ENCODE measurements around the gene GNAT2. TPM values are rescaled to one million over a fixed set of nuclear protein-coding genes. Genes with fewer than 3 reads are reported as not detected.
A peak's percentile ranks its signal among the peaks of the same experiment; 100 is the strongest.

GNAT2 gene
- total RNA-seq, 4 donors from 2014 or later: not detected

DNA sequence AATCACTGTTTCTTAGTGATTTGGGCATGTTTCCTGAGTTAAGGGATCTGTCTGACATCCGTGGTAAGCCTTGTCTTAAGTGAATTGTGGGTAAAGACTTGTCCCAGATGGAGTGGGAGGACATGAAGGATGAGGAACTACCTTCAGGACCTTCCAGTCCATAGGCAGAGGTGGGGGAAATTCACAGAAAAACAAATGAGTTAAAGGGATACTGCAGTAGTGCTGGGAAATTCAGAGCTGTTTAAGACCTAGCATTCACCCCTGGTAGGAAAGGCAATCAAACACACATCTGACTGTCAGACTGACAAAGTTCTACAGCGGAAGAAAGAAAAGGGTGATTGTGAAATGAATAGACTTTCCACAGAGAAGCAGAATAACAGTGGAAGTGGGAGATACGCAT is 3.0 kb downstream of the GNAT2 start:
- no peak for ATAC-seq
- no peak overlapping the region for H3K4me3 ChIP-seq
- no peaks in the 10 kb centered on the region for H3K36me3 ChIP-seq
- no peaks in the 10 kb centered on the region for H3K9me3 ChIP-seq
- WGBS, 2 donors (ENCODE audit: low coverage in 1 of 2): 58 to 66% methylated on average over 2 to 3 of the region's 3 CpGs
- H3K27ac ChIP-seq: peak overlapping the region in 2 of 4 donors; percentile 7 to 33
- H3K4me1 ChIP-seq: peaks cover 0 to 27% (median 15%) of the 10 kb centered on the region in 3 donors
- H3K27me3 ChIP-seq: no peaks in the 10 kb centered on the region
- TF ChIP-seq EP300 (IDR thresholded peaks at IDR 0.05): no peak
- no peak for TF ChIP-seq POLR2A (IDR thresholded peaks at IDR 0.05)
- no peak for TF ChIP-seq CTCF (IDR thresholded peaks at IDR 0.05)
- TF ChIP-seq POLR2AphosphoS5 (IDR thresholded peaks at IDR 0.05): no peak

DNA sequence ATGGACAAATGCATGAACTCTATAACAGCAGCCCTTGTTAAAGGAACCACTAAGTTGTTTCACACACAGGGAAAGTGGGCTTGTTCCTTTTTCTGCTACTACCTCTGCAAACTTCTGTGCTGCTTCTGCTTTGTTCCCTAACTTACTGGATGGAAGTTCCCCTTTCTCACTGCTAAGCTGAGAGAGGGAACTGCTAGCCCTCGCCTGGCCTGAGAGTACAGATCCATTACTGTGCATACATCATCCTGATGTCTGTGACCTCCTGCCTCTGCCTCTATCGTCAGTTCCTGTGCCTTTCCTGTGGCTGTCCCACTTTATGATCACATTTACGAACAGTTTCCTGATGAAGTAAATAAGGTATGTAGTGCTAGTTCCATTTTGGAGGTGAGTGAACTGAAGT is 3.5 kb downstream of the GNAT2 start:
- TF ChIP-seq EP300 (IDR thresholded peaks at IDR 0.05): no peak
- no peak for TF ChIP-seq POLR2A (IDR thresholded peaks at IDR 0.05)
- no peak for TF ChIP-seq CTCF (IDR thresholded peaks at IDR 0.05)
- TF ChIP-seq POLR2AphosphoS5 (IDR thresholded peaks at IDR 0.05): no peak
- Histone ChIP-seq H3K27me3 (no peaks in the 10 kb centered on the region), H3K36me3 (no peaks in the 10 kb centered on the region), H3K4me1 (peaks cover 0 to 22% (median 12%) of the 10 kb centered on the region in 3 donors), H3K4me3 (no peak overlapping the region), H3K9me3 (no peaks in the 10 kb centered on the region), H3K27ac (peak overlapping the region in 1 of 4 donors; percentile 33)
- ATAC-seq: peak; percentile 42
- 61 to 68% methylated on average over 3 of the region's 3 CpGs for WGBS, 2 donors (ENCODE audit: low coverage in 1 of 2)

DNA sequence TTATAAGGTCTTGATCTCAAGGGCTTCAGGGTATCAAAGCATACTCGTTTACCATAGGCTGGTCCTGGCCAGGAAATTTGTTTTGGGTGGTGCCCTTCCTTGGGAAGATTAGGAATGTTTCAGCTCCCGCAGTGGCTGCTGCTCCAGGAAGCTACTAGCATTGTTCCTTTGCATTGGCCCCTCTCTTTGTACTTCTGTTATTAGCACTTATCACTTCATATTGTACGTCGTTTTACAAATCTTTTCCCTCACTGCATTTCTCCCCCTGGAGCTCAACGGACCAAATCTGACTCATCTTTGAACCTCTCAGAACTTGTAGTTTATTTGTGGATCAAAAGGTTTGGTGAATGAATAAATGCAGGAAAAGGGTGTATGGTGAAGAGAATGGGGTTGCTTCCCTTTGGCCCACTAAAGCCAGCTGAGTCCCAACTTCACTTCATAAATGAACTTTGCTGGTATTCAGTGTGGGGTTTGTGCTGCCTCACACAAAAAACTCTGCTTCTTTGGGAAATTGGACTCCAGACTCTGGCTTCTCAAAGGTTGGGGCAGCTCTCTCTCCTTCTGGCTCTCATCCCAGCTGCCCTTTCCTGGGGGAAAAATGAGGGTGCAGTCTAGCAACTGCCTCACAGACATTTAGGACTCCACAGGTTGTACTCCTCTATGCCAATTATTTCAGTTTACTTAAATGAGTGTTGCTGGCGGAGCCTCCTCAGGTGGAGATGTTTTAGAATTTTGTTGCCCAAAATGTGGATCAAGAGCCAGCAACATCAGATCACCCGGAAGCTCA is 5.9 kb downstream of the GNAT2 start:
- WGBS, 2 donors (ENCODE audit: low coverage in 1 of 2): 39 to 41% methylated on average over 5 to 7 of the region's 7 CpGs
- Histone ChIP-seq H3K9me3 (no peaks in the 10 kb centered on the region), H3K36me3 (no peaks in the 10 kb centered on the region), H3K27me3 (no peaks in the 10 kb centered on the region), H3K4me1 (peaks cover 0 to under 1% (median 0%) of the 10 kb centered on the region in 3 donors), H3K27ac (no peak overlapping the region), H3K4me3 (no peak overlapping the region)
- no peak for ATAC-seq
- no peak for TF ChIP-seq POLR2A (IDR thresholded peaks at IDR 0.05)
- no peak for TF ChIP-seq POLR2AphosphoS5 (IDR thresholded peaks at IDR 0.05)
- TF ChIP-seq EP300 (IDR thresholded peaks at IDR 0.05): no peak
- TF ChIP-seq CTCF (IDR thresholded peaks at IDR 0.05): no peak

DNA sequence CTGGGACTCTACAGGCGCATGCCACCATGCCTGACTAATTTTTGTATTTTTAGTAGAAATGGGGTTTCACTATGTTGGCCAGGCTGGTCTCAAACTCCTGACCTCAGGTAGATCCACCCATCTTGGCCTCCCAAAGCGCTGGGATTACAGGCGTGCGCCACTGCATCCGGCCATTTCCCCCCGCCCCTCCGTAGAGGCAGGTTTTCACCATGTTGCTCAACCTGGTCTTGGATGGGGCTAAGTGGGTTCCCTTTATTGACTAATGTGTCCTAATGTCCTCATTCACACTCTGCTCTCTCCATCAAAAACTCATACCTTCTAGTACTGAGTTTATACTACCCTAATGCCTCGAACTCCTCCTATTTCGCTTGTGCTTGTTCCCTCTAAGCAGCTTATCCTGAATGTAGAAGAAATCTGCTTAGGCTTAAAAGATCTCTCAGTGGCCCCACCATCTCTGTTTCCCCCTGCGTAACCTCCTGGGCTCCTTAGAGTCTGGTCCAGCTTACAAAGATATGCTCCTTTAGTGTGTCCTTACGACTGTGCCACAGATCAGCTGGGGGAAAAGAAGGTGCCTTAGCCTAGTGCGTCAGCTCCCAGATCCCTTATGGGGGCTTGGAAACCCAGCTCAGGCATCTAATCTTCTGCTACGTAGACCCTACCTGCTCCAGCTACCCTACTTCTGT is 8.0 kb downstream of the GNAT2 start:
- no peak overlapping the region for H3K4me3 ChIP-seq
- 59 to 96% methylated on average over 3 to 13 of the region's 13 CpGs for WGBS, 2 donors (ENCODE audit: low coverage in 1 of 2)
- ATAC-seq: no peak
- H3K4me1 ChIP-seq: no peaks in the 10 kb centered on the region
- H3K27me3 ChIP-seq: no peaks in the 10 kb centered on the region
- H3K36me3 ChIP-seq: no peaks in the 10 kb centered on the region
- no peak overlapping the region for H3K27ac ChIP-seq
- no peaks in the 10 kb centered on the region for H3K9me3 ChIP-seq
- TF ChIP-seq EP300 (IDR thresholded peaks at IDR 0.05): no peak
- TF ChIP-seq POLR2A (IDR thresholded peaks at IDR 0.05): no peak
- TF ChIP-seq CTCF (IDR thresholded peaks at IDR 0.05): no peak
- no peak for TF ChIP-seq POLR2AphosphoS5 (IDR thresholded peaks at IDR 0.05)

Data from gastroesophageal sphincter (tissue), 4 donors.